ENCODE measurements around the gene USP44. TPM values are rescaled to one million over a fixed set of nuclear protein-coding genes. Genes with fewer than 3 reads are reported as not detected.

Gene USP44
- total and polyA plus RNA-seq, 10 of the 15 experiments (the other 5 are each of a cell fraction or from before 2014, with no cell fraction given), result 0.02 to 0.26 (median 0.12) TPM; not detected in 6

DNA sequence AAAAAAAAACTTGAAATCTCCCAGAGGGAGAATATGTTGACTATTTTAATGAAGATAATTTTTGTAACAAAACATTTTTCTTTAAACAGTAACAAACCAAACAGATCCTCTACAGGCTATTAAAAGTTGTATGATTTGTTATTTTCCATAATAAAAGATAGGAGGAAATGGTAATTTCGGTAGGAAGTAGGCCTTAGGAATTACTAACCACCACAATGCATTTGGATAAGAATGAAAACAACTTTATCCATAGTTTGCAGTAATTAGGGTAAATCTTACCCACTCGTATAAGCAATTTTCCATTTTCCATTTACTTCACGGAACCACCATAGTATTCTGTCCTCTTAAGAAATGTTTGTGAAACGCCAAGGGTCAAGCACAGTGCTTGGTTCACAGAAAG, 6.0 kb downstream of the USP44 start:
- SMC1A ChIA-PET (ENCODE audit: uncharacterized antibody, unreplicated experiment), result interaction anchor here (1.7 kb wide), 1 partner anchor 10 kb away, joined by 10 read pairs; no protein-coding TSS in a partner anchor
- Histone ChIP-seq H3K27ac (ENCODE audit: control insufficient read depth, insufficient read depth) (no peak overlapping the region), H3K9me3 (replicated peaks; ENCODE audit: control insufficient read depth, insufficient read depth, low read length) (peaks cover 6% of the 10 kb centered on the region), H3K9ac (ENCODE audit: control insufficient read depth, insufficient read depth, low read length) (no peak overlapping the region), H3K4me1 (ENCODE audit: control insufficient read depth, insufficient read depth, low read length) (no peaks in the 10 kb centered on the region), H4K20me1 (ENCODE audit: control insufficient read depth, insufficient read depth) (no peaks in the 10 kb centered on the region), H3K27me3 (replicated peaks in 1 of 2; ENCODE audit: control insufficient read depth in 2 of 2, insufficient read depth in 2 of 2, low read length in 1 of 2) (peaks cover 5 to 14% of the 10 kb centered on the region in 2 experiments), H3K4me2 (ENCODE audit: control insufficient read depth, insufficient read depth) (no peak overlapping the region), H3K4me3 (no peak overlapping the region), H2AFZ (ENCODE audit: control insufficient read depth, low read depth, low read length) (no peak overlapping the region), H3K79me2 (ENCODE audit: control insufficient read depth, insufficient read depth, low read length) (no peaks in the 10 kb centered on the region), H3K36me3 (ENCODE audit: control insufficient read depth in 2 of 2, insufficient read depth in 2 of 2, low read length in 1 of 2) (no peaks in the 10 kb centered on the region)
- RAD21 ChIA-PET (ENCODE audit: unreplicated experiment), result interaction anchor here (1.4 kb wide), 1 partner anchor 11 kb away, joined by 6 read pairs; no protein-coding TSS in a partner anchor
- POLR2A ChIA-PET, result no interaction called here
- TF ChIP-seq JUNB (IDR thresholded peaks at IDR 0.05) (no peak), SMC3 (IDR thresholded peaks at IDR 0.05; ENCODE audit: borderline replicate concordance, low read length) (no peak), FOXK2 (IDR thresholded peaks at IDR 0.05) (no peak), RBBP5 (conservative IDR thresholded peaks at IDR 0.05) (no peak), STAT1 (conservative IDR thresholded peaks at IDR 0.05) (no peak)
- TF ChIP-seq, protein P1, sequence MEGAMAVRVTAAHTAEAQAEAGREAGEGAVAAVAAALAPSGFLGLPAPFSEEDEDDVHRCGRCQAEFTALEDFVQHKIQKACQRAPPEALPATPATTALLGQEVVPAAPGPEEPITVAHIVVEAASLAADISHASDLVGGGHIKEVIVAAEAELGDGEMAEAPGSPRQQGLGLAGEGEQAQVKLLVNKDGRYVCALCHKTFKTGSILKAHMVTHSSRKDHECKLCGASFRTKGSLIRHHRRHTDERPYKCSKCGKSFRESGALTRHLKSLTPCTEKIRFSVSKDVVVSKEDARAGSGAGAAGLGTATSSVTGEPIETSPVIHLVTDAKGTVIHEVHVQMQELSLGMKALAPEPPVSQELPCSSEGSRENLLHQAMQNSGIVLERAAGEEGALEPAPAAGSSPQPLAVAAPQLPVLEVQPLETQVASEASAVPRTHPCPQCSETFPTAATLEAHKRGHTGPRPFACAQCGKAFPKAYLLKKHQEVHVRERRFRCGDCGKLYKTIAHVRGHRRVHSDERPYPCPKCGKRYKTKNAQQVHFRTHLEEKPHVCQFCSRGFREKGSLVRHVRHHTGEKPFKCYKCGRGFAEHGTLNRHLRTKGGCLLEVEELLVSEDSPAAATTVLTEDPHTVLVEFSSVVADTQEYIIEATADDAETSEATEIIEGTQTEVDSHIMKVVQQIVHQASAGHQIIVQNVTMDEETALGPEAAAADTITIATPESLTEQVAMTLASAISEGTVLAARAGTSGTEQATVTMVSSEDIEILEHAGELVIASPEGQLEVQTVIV (IDR thresholded peaks at IDR 0.05; ENCODE audit: borderline replicate concordance, partially characterized antibody), result no peak
- 27% methylated on average over 4 of the region's 4 CpGs for WGBS (ENCODE audit: insufficient coverage, insufficient replicate concordance, low lambda C conversion rate, missing lambda C conversion rate)
- in situ Hi-C loops (cut with MboI) (no loop called here), intact Hi-C loops (cut with micrococcal nuclease; ENCODE audit: unreplicated experiment) (no loop called here)
- BruUV-seq (replicated peaks), result no TSS peak
- CTCF ChIA-PET, result interaction anchor here (1.1 to 2.4 kb wide), 2 partner anchors 10 to 13 kb away, joined by 3 to 8 read pairs; no protein-coding TSS in a partner anchor
- FAIRE-seq (no peak), ATAC-seq (no peak), DNase-seq (ENCODE audit: low read depth, low spot score) (no peak)

Measured in GM12878 (cell line).